ENCODE data around the gene SLC35G2. TPM values are rescaled to one million over a fixed set of nuclear protein-coding genes. Genes with fewer than 3 reads are reported as not detected.

SLC35G2 gene
- total and polyA plus RNA-seq, 2 of the 4 experiments (the other 2 are of a cell fraction) = 6.6 to 7.0 TPM

- Histone ChIP-seq H3K4ac (ENCODE audit: low read depth, low read length) (no peak overlapping the region), H3K4me2 (ENCODE audit: low read depth, low read length) (no peak overlapping the region), H3K18ac (ENCODE audit: low read depth, low read length) (no peak overlapping the region), H3K14ac (replicated peaks; ENCODE audit: low read depth, low read length) (no peak overlapping the region), H2BK120ac (ENCODE audit: low read depth, low read length) (no peak overlapping the region), H3K27me3 (ENCODE audit: control insufficient read depth, insufficient read depth, low read length) (no peaks in the 10 kb centered on the region), H3K23ac (ENCODE audit: low read depth, low read length) (no peak overlapping the region), H2BK20ac (ENCODE audit: low read depth, low read length) (no peak overlapping the region), H3K79me1 (ENCODE audit: low read depth in 1 of 2, low read length in 2 of 2) (0 out of 4 replicates have a peak, but pooled peaks cover 0 to 3% of the 10 kb centered on the region in 2 experiments), H4K91ac (ENCODE audit: insufficient read depth, low read depth, low read length) (no peak overlapping the region), H2AK5ac (ENCODE audit: low read depth, low read length) (no peak overlapping the region), H3K27ac (ENCODE audit: insufficient read depth, low read length) (no peak overlapping the region), H3K9me3 (ENCODE audit: control insufficient read depth, insufficient read depth, low read length) (no peaks in the 10 kb centered on the region), H4K8ac (ENCODE audit: low read depth in 2 of 2, low read length in 2 of 2) (no peak overlapping the region), H3K9me1 (ENCODE audit: insufficient read depth, low read length) (peaks cover 9% of the 10 kb centered on the region; the same call in 1 of the 2 replicates), H3K9ac (ENCODE audit: low read depth, low read length) (no peak overlapping the region), H3K56ac (ENCODE audit: extremely low read depth, insufficient read depth, low read length) (no peak overlapping the region), H2BK5ac (ENCODE audit: low read depth, low read length, poor library complexity, severe bottlenecking) (no peak overlapping the region), H4K20me1 (ENCODE audit: insufficient read depth, low read length) (no peaks in the 10 kb centered on the region), H2BK15ac (ENCODE audit: low read depth, low read length) (no peak overlapping the region), H4K5ac (ENCODE audit: low read depth, low read length) (no peak overlapping the region), H3K4me3 (ENCODE audit: insufficient read depth, low read depth, low read length) (no peak overlapping the region), H3K36me3 (ENCODE audit: control insufficient read depth, insufficient read depth, low read length) (no peaks in the 10 kb centered on the region), H3K4me1 (ENCODE audit: control insufficient read depth, insufficient read depth, low read length) (peaks cover 8% of the 10 kb centered on the region), H2AFZ (replicated peaks; ENCODE audit: low read length, poor library complexity) (no peak overlapping the region), H2AK9ac (replicated peaks; ENCODE audit: low read depth, low read length, poor library complexity) (no peak overlapping the region)
- ATAC-seq (ENCODE audit: low read depth) (no peak), DNase-seq (no peak)
- in situ Hi-C loops (cut with MboI; ENCODE audit: low sequenced_read_pairs) = no loop called here
- POLR2A ChIA-PET (ENCODE audit: unreplicated experiment) = no interaction called here
- BruUV-seq (replicated peaks) = no TSS peak
- dilution Hi-C loops (cut with HindIII; ENCODE audit: low sequenced_read_pairs, unreplicated experiment) = no loop called here
- intact Hi-C loops (cut with micrococcal nuclease) = no loop called here
- no CpG with 5 or more reads among the region's 4 CpGs for WGBS, 2 experiments (ENCODE audit: extremely low coverage in 2 of 2, insufficient read length in 1 of 2)
- CTCF ChIA-PET = interaction anchor here (0.8 kb wide), 1 partner anchor 40 kb away, joined by 3 read pairs; no protein-coding TSS in a partner anchor
- no peak for TF ChIP-seq USF2 (IDR thresholded peaks at IDR 0.05; ENCODE audit: low read depth, low read length)
- TF ChIP-seq MXI1 (IDR thresholded peaks at IDR 0.05; ENCODE audit: borderline replicate concordance, low read depth, low read length) = no peak
- TF ChIP-seq ELK1 (IDR thresholded peaks at IDR 0.05; ENCODE audit: borderline replicate concordance, low read depth, low read length) = no peak
- no peak for TF ChIP-seq CHD1 (IDR thresholded peaks at IDR 0.05; ENCODE audit: low read depth, low read length)
- TF ChIP-seq MAZ (IDR thresholded peaks at IDR 0.05; ENCODE audit: borderline replicate concordance, low read depth, low read length) = no peak
- no peak for TF ChIP-seq MAFK (IDR thresholded peaks at IDR 0.05; ENCODE audit: low read depth, low read length)
- no peak for TF ChIP-seq RCOR1 (IDR thresholded peaks at IDR 0.05; ENCODE audit: insufficient replicate concordance, low read length)
- no peak for TF ChIP-seq FOS (IDR thresholded peaks at IDR 0.05; ENCODE audit: low read depth, low read length)
- no peak for TF ChIP-seq BHLHE40 (IDR thresholded peaks at IDR 0.05; ENCODE audit: low read depth, low read length)
These were observed 26.2 kb upstream of the SLC35G2 start for GRCh38 chr3:136792556-136793330.

All from IMR-90 (cell line).